Keratinocyte (primary cell): ENCODE data around the gene HOMER2.

ENCODE experiments used
- CTCF ChIP-seq, 3 experiments: IDR thresholded peaks in 1 of 3; conservative IDR thresholded peaks in 1 of 3; optimal IDR thresholded peaks in 1 of 3; 2 replicates in 2 of 3; 3 replicates in 1 of 3; pipeline versions ENCODE3 to v1.5.1; 2011; ENCODE audit warnings: low read length in 3 of 3, mild to moderate bottlenecking in 3 of 3, moderate library complexity in 2 of 3, control low read depth in 1 of 3, inconsistent platforms in 1 of 3; ENCODE audit not compliant: insufficient read depth in 2 of 3; ENCODE audit errors: extremely low read depth in 1 of 3
- EZH2 ChIP-seq: IDR thresholded peaks from one replicate; pipeline ENCODE4 v1.6.1; 2012; ENCODE audit warnings: inconsistent platforms, mild to moderate bottlenecking, low read length, moderate library complexity

- TF ChIP-seq CTCF (optimal IDR thresholded peaks at IDR 0.05 in 1 of 3, IDR thresholded peaks at IDR 0.05 in 1 of 3, conservative IDR thresholded peaks at IDR 0.05 in 1 of 3; ENCODE audit: extremely low read depth in 1 of 3, insufficient read depth in 2 of 3, low read length in 3 of 3) (peak in 1 of 3 experiments; percentile 12), EZH2 (no peak)
Measured at GRCh38 chr15:82850731-82851130, 101.8 kb downstream of the HOMER2 start.
